HepG2 (cell line): Measurements from ENCODE around the gene SPON1. TPM values are rescaled to one million over a fixed set of nuclear protein-coding genes. Genes with fewer than 3 reads are reported as not detected.

Source experiments
- ATAC-seq: fragments of 200-7000 bp; cut with Tn5 transposase; 3 replicates; pipeline ENCODE4 v1.9.1; 2020; ENCODE audit warnings: mild to moderate bottlenecking, moderate library complexity
- BruUV-seq: library from RNA; stranded (reverse); fragments of 400-500 nt; replicated peaks from 2 replicates; lab custom pipeline; 2021; lab: Mats Ljungman, UMichigan
- CTCF ChIA-PET: fragments of 300-600 bp; formaldehyde crosslinking; extraction: SDS; loops from one replicate; lab custom pipeline; 2021; ENCODE audit warnings: low total read pairs, inconsistent platforms, low intra/inter-chr PET ratio; lab: Yijun Ruan, JAX
- POLR2A ChIA-PET: fragments of 350-600 bp; sonication (Branson Sonifier 250); formaldehyde crosslinking; loops from one replicate; lab custom pipeline; 2020; ENCODE audit warnings: antibody characterized with exemption, inconsistent platforms; lab: Yijun Ruan, JAX
- DNase-seq: peaks from one replicate; pipeline ENCODE4 v3.0.0-alpha.2; 2015; ENCODE audit warnings: low spot score
- FAIRE-seq: peaks from 3 replicates; lab custom pipeline; 2011; peaks lifted over from hg19 to GRCh38; lab: Jason Lieb, UNC
- H2AFZ ChIP-seq: one replicate; pipeline ENCODE4 v1.6.1; 2011; ENCODE audit warnings: low read length, inconsistent platforms
- H3K27ac ChIP-seq: fragments of 300-600 bp; 3 replicates; pipeline ENCODE4 v1.8.0; 2011; ENCODE audit warnings: mixed run types, mild to moderate bottlenecking, mixed read lengths, low read length, inconsistent platforms; ENCODE audit not compliant: insufficient read depth; ENCODE audit errors: extremely low read length
- H3K27me3 ChIP-seq, 2 experiments: fragments of 200-600 bp in 1 of 2; 2 replicates in 1 of 2; 3 replicates in 1 of 2; pipeline versions ENCODE4 v1.6.0 to v1.8.0; 2011; ENCODE audit warnings: low read length in 2 of 2, mild to moderate bottlenecking in 2 of 2, moderate library complexity in 2 of 2, inconsistent platforms in 1 of 2; ENCODE audit not compliant: insufficient read depth in 2 of 2, control insufficient read depth in 1 of 2
- H3K36me3 ChIP-seq, 2 experiments: fragments of 200-600 bp in 1 of 2; replicated peaks in 1 of 2; 2 replicates in 1 of 2; 3 replicates in 1 of 2; pipeline versions ENCODE4 v1.5.1 to v1.8.0; 2011; ENCODE audit warnings: low read length in 2 of 2, inconsistent platforms in 1 of 2; ENCODE audit not compliant: insufficient read depth in 2 of 2, control insufficient read depth in 1 of 2
- H3K4me1 ChIP-seq: 2 replicates; pipeline ENCODE4 v1.5.1; 2012; ENCODE audit warnings: low read length, inconsistent platforms; ENCODE audit not compliant: insufficient read depth
- H3K4me2 ChIP-seq: 2 replicates; pipeline ENCODE4 v1.6.0; 2011; ENCODE audit warnings: low read depth, low read length, inconsistent platforms
- H3K4me3 ChIP-seq, 3 experiments: fragments of 200-600 bp in 1 of 3; sonication (generic), shearing (Covaris generic) in 1 of 3; replicated peaks in 1 of 3; 2 replicates each; pipeline ENCODE4 v1.5.1; 2011 to 2016; ENCODE audit warnings: low read length in 3 of 3, inconsistent platforms in 2 of 3, low read depth in 2 of 3, mild to moderate bottlenecking in 2 of 3, control low read depth in 1 of 3, mixed read lengths in 1 of 3; ENCODE audit not compliant: insufficient read depth in 1 of 3
- H3K79me2 ChIP-seq: one replicate; pipeline ENCODE4 v1.6.1; 2011; ENCODE audit warnings: low read length, inconsistent platforms; ENCODE audit not compliant: insufficient read depth
- H3K9ac ChIP-seq: 2 replicates; pipeline ENCODE4 v1.6.0; 2011; ENCODE audit warnings: mild to moderate bottlenecking, low read depth, low read length, inconsistent platforms; ENCODE audit not compliant: insufficient read depth
- H3K9me3 ChIP-seq: 2 replicates; pipeline ENCODE4 v1.5.1; 2012; ENCODE audit warnings: mild to moderate bottlenecking, low read length
- H4K20me1 ChIP-seq: 2 replicates; pipeline ENCODE4 v1.6.0; 2011; ENCODE audit warnings: inconsistent platforms, mild to moderate bottlenecking, low read length, moderate library complexity; ENCODE audit not compliant: insufficient read depth
- BORCS8-MEF2B ChIP-seq: sonication (generic); formaldehyde crosslinking; IDR thresholded peaks from 2 replicates; pipeline ENCODE4 v1.8.0; 2022; ENCODE audit warnings: mild to moderate bottlenecking, missing genetic modification reagents
- HMG20B ChIP-seq: conservative IDR thresholded peaks from 2 replicates; pipeline ENCODE4 v1.6.1; 2016; ENCODE audit warnings: missing genetic modification reagents, missing compliant biosample characterization
- JUNB ChIP-seq: sonication (generic); formaldehyde crosslinking; IDR thresholded peaks from 2 replicates; pipeline ENCODE4 v1.8.0; 2022; ENCODE audit warnings: missing genetic modification reagents, mild to moderate bottlenecking, borderline replicate concordance
- PRPF4 ChIP-seq: fragments of 200-400 bp; formaldehyde crosslinking; IDR thresholded peaks from 2 replicates; pipeline ENCODE4 v1.6.1; 2016; ENCODE audit warnings: low read length, low read depth; ENCODE audit not compliant: poor library complexity, severe bottlenecking
- SOX6 ChIP-seq, 2 experiments: fragments of 450-650 bp in 1 of 2; sonication (generic) in 1 of 2; formaldehyde crosslinking in 1 of 2; IDR thresholded peaks; 2 replicates each; pipeline versions ENCODE4 v1.4.0 to v1.6.1; 2017 to 2020; ENCODE audit warnings: antibody characterized with exemption in 1 of 2, mild to moderate bottlenecking in 1 of 2, missing genetic modification reagents in 1 of 2
- ZNF589 ChIP-seq: sonication (generic); formaldehyde crosslinking; conservative IDR thresholded peaks from 2 replicates; pipeline ENCODE4 v1.8.0; 2022; ENCODE audit warnings: mild to moderate bottlenecking, moderate library complexity, missing genetic modification reagents
- ZNF749 ChIP-seq: sonication (generic); formaldehyde crosslinking; IDR thresholded peaks from 2 replicates; pipeline ENCODE4 v1.8.0; 2022; ENCODE audit warnings: mild to moderate bottlenecking, missing genetic modification reagents, moderate library complexity, borderline replicate concordance
- WGBS: methylation state at CpG from one replicate; pipeline ENCODE4 v1.1.6; 2017; ENCODE audit warnings: low lambda C conversion rate; 5-methylcytosine and 5-hydroxymethylcytosine counted together
- in situ Hi-C: cut with HindIII; loops from 2 replicates; pipeline ENCODE4 v1.10.0; 2017; ENCODE audit warnings: low pct_unique_long_range_greater_than_20kb; ENCODE audit not compliant: extremely low pct_ligation_motif_present
- intact Hi-C: fragments of 100-400 bp; cut with micrococcal nuclease; formaldehyde crosslinking; loops from one replicate; pipeline ENCODE4 v1.10.0; 2022; ENCODE audit not compliant: unreplicated experiment
- polyA plus RNA-seq, 8 experiments: library from polyadenylated mRNA; depleted of rRNA in 3 of 8; stranded (reverse) in 7 of 8; unstranded in 1 of 8; fragments of >200 nt; fragmentation: Illumina TruSeq in 4 of 8; extraction: Trizol in 4 of 8; gene quantifications; 2 replicates each; pipeline versions ENCODE4 v1.2.1 to v1.2.3, GENCODE V29; 2011 to 2016; ENCODE audit warnings: low read depth in 4 of 8, missing spikeins in 1 of 8, mixed read lengths in 1 of 8; ENCODE audit not compliant: insufficient read depth in 1 of 8
- total RNA-seq, 5 experiments: library from RNA; depleted of rRNA; stranded (reverse); fragments of >200 nt; fragmentation: Illumina TruSeq; extraction: Trizol; gene quantifications; 2 replicates each; pipeline ENCODE4 v1.2.3, GENCODE V29; 2016; ENCODE audit warnings: low read depth in 1 of 5
- TF ChIP-seq, protein P1 (sequence below): sonication (generic); formaldehyde crosslinking; IDR thresholded peaks from 2 replicates; pipeline ENCODE4 v1.4.0; 2020; ENCODE audit warnings: missing genetic modification reagents

Gene SPON1
- total and polyA plus RNA-seq, 2 of the 13 experiments (the other 11 are each of a cell fraction or from before 2014, with no cell fraction given): not detected

DNA sequence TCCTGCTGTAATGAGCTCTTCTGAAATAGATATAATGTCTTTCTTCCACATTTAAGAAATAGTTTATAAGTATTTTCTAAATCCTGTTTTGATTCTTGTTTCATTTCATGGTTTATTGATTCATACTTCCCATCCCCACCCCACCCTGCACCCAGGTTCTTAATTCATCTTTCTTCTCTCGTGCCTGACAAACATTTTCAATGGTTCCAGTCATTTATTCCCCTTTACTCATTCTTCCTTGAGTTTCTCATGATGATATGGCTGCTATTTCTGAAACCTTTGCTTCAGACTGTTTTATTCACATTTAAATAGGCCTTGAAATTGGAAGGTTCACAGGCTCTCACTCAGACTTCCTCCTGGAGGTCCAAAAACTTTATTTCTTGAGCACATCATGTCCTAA lies 142.9 kb downstream of the SPON1 start:
- POLR2A ChIA-PET: no interaction called here
- intact Hi-C loops (no loop called here), in situ Hi-C loops (no loop called here)
- H4K20me1 ChIP-seq: no peaks in the 10 kb centered on the region
- H3K27me3 ChIP-seq: no peaks in the 10 kb centered on the region
- H3K4me3 ChIP-seq: no peak overlapping the region
- H3K4me2 ChIP-seq: no peak overlapping the region
- no peaks in the 10 kb centered on the region for H3K79me2 ChIP-seq
- FAIRE-seq (no peak), DNase-seq (no peak), ATAC-seq (no peak)
- no peak overlapping the region for H3K27ac ChIP-seq
- no peaks in the 10 kb centered on the region for H3K4me1 ChIP-seq
- WGBS: 2% methylated on average over 1 of the region's 1 CpG
- no peak overlapping the region for H3K9ac ChIP-seq
- no peak overlapping the region for H2AFZ ChIP-seq
- no TSS peak for BruUV-seq
- H3K9me3 ChIP-seq: no peaks in the 10 kb centered on the region
- TF ChIP-seq HMG20B (CRISPR knock-in tag) (no peak), ZNF589 (no peak), ZNF749 (CRISPR knock-in tag) (no peak), BORCS8-MEF2B (CRISPR knock-in tag) (no peak), JUNB (CRISPR knock-in tag) (no peak), PRPF4 (no peak), SOX6 (IDR thresholded peaks at IDR 0.05) (no peak), SOX6 (CRISPR knock-in tag; IDR thresholded peaks at IDR 0.05) (no peak)
- TF ChIP-seq, protein P1, sequence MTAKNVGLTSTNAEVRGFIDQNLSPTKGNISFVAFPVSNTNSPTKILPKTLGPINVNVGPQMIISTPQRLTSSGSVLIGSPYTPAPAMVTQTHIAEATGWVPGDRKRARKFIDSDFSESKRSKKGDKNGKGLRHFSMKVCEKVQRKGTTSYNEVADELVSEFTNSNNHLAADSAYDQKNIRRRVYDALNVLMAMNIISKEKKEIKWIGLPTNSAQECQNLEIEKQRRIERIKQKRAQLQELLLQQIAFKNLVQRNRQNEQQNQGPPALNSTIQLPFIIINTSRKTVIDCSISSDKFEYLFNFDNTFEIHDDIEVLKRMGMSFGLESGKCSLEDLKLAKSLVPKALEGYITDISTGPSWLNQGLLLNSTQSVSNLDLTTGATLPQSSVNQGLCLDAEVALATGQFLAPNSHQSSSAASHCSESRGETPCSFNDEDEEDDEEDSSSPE: no peak
- CTCF ChIA-PET: no interaction called here
- no peaks in the 10 kb centered on the region for H3K36me3 ChIP-seq
